Body of pancreas (tissue), 4 donors: ENCODE results near the gene UBE2G2.

Experiments
- POLR2A ChIP-seq, 3 donors: fragments of 450-650 bp; IDR thresholded peaks; one replicate each; pipeline ENCODE4 v1.6.1; 2016; ENCODE audit warnings: antibody characterized with exemption in 3 of 3, mild to moderate bottlenecking in 2 of 3
- TF ChIP-seq, protein P1 (sequence below), 7 experiments: fragments of 450-650 bp in 4 of 7; fragments of 200-600 bp in 3 of 7; sonication (generic) in 3 of 7; IDR thresholded peaks; one replicate each; pipeline ENCODE4 v1.5.1; 2016 to 2019; ENCODE audit warnings: antibody characterized with exemption in 7 of 7

DNA sequence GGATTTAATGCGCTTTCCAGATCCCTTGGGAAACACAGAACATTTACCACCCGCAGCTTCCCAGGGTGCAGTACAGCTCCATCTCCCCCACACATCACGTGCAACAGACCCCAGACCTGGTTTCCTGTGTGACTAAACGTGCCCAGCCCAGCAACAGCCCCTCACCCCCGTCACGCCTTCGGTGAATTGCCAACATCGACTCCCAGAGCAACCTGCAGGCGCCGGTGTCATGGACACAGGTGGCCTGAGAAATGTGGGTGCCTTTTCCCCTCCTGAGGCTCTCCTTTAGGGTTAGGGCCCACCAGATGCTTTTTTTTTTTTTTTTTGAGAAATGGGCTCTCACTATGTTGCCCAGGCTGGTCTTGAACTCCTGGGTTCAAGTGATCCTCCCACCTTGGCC lies 40.5 kb upstream of the UBE2G2 start:
- TF ChIP-seq, protein P1, sequence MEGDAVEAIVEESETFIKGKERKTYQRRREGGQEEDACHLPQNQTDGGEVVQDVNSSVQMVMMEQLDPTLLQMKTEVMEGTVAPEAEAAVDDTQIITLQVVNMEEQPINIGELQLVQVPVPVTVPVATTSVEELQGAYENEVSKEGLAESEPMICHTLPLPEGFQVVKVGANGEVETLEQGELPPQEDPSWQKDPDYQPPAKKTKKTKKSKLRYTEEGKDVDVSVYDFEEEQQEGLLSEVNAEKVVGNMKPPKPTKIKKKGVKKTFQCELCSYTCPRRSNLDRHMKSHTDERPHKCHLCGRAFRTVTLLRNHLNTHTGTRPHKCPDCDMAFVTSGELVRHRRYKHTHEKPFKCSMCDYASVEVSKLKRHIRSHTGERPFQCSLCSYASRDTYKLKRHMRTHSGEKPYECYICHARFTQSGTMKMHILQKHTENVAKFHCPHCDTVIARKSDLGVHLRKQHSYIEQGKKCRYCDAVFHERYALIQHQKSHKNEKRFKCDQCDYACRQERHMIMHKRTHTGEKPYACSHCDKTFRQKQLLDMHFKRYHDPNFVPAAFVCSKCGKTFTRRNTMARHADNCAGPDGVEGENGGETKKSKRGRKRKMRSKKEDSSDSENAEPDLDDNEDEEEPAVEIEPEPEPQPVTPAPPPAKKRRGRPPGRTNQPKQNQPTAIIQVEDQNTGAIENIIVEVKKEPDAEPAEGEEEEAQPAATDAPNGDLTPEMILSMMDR (IDR thresholded peaks at IDR 0.05): no peak
- no peak for TF ChIP-seq POLR2A (IDR thresholded peaks at IDR 0.05)
